GM18526 (cell line): Measurements from ENCODE around the gene CPSF4L.

ENCODE experiments used
- POLR2A ChIP-seq: IDR thresholded peaks from 3 replicates; pipeline ENCODE4 v1.6.1; 2011; ENCODE audit not compliant: insufficient read length; ENCODE audit errors: extremely low read depth

Gene CPSF4L

DNA sequence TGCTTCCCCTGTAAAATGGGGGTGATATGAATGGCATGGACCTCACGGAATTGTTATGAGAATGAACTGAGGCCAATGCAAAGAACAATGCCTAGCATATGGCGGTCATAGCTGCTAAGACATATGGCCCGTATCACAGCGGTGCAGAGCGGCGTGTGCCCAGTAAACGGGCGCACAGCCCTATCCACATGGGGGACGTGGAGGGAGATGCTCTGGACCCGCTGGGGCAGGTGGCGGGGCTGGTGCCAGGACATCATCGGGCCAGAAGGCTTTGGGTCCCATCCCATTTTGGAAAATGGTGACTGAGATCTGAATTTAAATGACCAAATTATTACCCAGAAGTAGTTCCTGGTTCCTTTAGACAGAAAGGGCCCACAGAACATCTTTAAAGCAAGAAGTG is 18.5 kb upstream of the CPSF4L start:
- no peak for TF ChIP-seq POLR2A

DNA sequence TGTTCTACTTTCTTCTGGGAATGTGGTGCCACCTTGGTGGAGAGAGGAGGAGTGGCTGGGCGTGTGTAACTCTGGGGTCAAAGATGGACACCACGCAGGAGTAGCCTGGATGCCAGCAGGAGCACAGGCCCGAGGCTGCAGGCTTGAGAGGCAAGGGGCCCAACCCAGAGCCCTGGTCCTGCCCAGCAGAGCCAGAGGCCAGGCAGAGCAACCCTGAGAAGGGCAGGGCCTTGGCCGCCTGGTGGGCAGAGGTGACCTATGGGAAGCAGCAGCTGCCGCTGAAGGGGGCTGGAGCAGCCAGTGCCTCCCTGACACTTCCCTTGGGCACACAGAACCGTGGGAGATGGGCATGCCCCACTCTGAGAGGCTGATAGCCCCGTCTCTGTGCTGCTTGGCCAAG is 18.0 kb upstream of the CPSF4L start:
- TF ChIP-seq POLR2A = no peak

DNA sequence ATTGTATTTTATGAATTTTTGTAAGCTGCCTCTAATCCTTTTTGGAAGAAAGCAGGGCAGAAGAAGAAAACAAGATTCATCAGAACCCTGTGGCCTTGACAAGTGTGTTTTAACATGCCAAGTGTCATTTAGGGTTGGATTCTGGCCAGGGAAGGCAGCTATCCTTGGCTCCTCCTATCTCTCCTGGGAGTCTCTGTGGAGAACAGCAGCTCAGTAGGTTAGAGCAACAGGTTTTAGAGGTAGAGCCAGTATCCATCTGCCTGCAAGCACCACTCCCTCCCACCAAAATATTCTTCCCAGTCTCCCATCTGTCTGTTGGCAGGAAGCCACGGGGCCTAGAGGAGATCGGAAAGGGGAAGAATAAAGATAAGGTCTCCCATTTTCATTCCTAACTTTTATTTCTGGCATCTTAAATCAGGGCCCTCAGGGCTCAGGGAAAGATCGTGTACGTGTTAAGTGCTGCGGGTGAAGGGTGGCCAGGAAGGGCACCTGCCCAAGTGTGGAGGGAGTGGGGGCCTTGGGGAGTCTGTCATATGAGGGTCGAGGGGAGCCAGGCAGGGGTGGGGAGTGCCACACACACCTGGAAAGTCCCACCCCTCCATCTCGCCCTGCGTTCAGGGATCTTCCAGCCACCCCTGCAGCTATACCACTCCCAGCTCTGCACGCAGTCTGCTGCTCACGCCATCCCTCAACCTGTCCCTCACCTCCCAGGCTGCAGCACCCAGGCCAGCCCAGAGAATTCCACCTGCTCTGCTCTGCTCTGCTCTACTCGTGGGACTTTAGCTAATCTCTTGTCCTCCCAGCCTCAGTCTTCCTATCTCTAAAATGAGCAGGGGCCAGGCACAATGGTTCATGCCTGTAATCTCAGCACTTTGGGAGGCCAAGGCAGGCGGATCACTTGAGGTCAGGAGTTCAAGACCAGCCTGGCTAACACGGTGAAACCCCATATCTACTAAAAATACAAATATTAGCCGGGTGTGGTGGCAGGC is 17.1 kb upstream of the CPSF4L start:
- TF ChIP-seq POLR2A = no peak

DNA sequence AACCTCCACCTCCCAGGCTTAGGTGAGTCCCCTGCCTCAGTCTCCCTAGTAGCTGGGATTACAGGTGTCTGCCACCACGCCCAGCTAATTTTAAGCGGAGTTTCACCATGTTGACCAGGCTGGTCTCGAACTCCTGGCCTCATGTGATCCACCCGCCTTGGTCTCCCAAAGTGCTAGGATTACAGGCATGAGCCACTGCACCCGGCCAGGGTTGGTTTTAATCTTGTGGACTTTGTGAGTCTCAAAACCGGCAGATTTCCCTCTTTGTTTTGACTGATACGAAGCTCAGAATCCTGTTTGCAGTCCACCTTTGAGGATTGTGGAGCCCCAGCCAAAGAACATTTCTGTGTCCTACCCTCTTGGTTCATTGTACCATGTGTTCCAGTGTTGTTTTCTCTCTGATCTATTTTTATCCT is 16.4 kb upstream of the CPSF4L start:
- TF ChIP-seq POLR2A = no peak

DNA sequence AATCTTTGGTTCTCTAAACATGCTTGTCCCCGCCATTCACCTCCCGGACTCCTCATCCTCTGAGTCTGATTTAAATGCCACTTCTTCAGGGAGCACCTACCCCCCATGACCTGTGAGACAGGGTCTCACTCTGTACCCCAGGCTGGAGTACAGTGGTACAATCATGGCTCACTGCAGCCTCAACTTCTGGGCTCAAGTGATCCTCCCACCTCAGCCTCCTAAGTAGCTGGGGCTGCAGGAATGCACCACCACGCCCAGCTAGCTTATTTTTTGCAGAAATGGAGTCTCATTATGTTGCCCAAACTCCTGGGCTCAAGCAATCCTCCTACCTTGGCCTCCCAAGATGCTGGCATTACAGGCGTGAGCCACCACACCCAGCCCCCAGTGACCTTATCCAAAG is 12.8 kb upstream of the CPSF4L start:
- no peak for TF ChIP-seq POLR2A

DNA sequence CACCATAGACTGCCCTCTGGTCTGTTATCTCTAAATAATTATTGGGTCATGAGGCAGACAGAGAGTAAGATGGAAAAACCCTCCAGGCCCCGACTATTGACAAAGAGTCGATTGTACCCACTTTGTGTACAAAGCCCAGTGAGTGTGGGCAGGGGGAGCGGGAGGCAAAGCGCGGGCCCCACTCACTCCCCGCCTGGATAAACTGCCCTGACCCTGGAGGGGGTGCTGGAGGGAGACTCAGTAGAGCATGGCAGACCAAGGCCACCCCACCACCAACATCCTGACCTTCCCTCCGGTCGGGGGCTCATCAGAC is 11.2 kb upstream of the CPSF4L start:
- no peak for TF ChIP-seq POLR2A

DNA sequence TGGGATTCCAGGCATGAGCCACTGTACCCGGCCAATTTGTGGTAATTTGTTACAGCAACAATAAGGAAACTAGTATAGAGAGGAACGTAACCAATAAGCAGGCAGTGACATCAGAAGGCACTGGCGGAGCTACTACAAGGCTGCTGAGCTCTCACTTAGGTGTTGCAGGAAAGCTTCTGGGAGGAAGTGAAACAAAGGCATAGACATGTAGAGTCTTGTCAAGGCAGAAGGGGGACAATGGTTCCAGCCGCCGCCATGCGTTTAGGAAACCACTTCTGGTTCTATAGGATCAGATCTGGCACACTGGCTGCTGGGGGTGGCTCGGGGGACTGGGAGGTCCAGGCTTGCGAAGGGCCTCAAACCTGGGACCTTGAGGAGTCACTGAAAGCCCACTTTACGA is 9.4 kb upstream of the CPSF4L start:
- peak; percentile 24 for TF ChIP-seq POLR2A

DNA sequence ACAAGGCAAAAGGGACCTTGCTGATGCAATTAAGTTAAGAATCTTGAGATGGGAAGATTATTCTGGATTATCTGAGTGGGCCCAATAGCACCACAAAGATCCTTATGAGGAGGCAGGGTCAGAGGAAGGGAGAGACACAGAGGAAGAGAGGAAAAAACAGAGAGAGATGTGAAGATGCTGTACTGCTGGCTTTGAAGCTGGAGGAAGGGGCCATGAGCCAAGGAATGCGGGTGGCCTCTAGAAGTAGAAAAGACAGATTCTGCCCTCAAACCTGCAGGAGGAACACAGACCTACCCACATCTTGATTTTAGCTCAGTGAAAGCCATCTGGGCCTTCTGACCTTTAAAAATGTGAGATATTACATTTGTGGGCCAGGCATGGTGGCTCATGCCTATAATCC is 8.1 kb upstream of the CPSF4L start:
- no peak for TF ChIP-seq POLR2A

DNA sequence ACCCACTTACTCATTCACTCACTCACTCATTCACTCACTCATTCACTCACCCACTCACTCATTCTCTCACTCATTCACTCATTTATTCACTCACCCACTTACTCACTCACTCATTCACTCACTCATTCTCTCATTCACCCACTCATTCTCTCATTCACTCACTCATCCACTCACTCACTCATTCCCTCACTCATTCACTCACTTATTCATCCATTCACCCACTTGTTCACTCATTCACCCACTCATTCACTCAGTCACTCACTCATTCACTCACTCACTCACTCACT is 7.6 kb upstream of the CPSF4L start:
- TF ChIP-seq POLR2A = no peak

DNA sequence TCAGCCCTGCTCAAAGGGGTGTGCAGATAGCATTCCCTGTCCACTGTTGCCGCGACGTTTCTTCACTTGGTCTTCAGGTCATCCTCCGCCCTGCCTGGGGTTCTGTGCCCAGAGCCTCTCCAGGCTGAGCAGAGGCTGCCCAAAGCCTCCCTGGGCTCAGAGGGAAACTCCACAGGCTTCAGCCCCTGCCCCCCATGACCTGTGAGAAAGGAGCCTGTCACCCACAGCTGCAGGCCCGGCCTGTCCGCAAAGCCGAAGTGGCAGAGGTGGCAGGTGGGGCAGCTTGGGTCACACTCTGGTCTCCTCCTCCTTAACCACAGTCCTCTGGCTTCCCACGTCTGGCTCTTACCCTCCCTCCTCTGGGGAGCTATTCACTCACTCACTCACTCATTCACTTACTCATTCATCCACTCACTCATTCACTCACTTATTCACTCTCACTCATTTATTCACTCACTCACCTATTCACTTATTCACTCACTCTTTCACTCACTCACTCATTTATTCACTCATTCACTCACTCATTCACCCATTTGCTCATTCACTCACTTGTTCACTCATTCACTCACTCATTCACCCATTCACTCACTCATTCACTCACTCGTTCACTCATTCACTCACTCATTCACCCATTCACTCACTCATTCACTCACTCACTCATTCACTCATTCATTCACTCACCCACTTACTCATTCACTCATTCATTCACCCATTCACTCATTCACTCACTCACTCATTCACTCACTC is 7.1 kb upstream of the CPSF4L start:
- TF ChIP-seq POLR2A = no peak

DNA sequence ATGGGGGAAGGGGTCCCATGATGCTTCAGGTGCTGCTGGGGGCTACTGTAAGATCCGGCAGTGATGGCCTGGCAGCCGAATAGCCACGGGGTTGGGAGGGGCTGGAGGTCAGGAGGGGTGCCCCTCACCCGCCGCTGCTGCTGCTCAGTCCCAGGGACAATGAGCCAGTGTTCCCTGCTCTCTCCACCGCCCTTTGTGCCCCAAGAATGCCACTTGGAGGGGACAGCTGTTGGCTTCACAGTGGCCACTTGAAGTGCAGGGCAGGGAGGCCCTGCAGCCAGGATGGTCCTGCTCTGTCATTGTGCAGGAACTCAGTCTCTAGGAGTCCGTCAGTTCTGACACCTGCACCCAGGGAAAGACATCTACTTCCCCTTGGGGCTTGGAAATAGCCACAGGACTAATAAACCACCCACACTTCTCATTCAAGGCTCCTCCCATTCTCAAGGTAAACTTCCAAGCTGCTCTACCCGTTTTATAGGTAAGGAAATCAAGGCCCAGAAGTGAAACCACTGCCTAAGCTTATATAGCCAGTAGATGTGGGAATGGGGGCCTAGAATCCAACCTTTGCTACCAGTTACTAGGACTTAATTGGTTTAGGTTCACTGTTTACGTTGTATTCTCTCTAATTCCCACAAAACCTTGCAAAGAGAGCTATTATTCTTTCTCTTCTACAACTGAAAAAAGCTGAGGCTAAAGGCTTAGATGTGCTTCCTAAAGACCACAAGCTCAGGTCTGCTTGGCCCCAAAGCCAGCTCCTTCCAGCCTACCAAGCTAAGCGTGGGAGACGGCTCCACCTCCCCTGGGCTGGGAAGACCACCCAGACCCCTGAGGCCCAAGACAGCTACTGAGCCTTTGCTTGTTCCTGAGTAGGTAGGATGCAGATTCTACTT is 6.2 kb upstream of the CPSF4L start:
- no peak for TF ChIP-seq POLR2A

DNA sequence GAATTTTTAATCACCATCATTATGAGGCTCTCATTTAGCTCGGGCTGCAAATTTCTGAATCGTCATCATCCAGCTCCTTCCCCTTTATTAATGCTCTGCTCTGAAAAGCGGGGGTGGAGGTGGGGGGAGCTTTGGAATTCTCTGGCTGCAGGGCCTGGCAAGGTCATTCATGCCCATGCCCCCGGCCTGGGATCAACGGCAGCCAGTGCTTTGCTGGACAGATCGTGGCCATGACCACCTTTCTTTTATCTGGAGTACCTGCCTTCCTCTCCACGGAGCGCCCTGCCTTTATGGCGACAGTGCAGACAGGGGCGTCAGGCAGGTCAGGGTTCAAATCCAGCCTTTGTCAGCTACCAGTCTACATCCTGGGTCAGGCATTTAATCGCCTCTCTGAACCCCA is 5.1 kb upstream of the CPSF4L start:
- no peak for TF ChIP-seq POLR2A

DNA sequence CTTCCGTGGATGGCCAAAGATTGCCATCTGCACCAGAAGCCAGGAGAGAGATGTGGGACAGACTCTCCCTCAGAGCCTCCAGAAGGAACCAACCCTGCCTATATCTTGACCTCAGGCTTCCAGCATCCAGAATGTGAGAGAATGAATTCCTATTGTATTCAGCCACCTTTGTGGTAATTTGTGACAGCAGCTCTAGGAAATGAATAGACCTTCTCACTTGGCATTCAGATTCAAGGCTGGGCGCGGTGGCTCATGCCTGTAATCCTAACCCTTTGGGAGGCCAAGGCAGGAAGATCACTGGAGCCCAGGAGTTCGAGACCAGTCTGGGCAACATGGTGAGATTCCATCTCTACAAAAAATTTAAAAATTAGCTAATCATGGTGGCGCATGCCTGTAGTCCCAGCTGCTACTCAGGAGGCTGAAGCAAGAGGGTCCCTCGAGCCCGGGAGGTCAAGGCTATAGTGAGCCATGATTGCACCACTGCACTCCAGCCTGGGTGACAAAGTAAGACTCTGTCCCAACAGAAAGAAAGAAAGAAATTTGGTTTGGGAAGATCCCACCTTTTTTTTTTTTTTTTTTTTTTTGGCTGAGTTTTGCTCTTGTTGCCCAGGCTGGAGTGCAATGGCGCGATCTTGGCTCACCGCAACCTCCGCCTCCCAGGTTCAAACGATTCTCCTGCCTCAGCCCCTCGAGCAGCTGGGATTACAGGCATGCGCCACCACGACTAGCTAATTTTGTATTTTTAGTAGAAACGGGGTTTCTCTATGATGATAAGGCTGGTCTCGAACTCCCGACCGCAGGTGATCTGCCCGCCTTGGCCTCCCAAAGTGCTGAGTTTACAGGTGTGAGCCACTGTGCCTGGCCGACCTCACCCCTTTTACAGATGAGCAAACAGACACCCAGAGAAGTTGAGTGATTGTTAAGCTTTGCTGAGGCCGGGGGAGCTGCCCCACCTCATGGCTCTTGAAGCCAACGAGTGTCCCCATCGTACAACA is 4.3 kb upstream of the CPSF4L start:
- no peak for TF ChIP-seq POLR2A
